ENCODE data around the gene AKTIP.

Gene AKTIP

GRCh38 chr16:53476867-53477266 lies 26.1 kb downstream of the AKTIP start:
- no peak for FAIRE-seq

GRCh38 chr16:53465606-53466280 lies 37.3 kb downstream of the AKTIP start:
- no peak for FAIRE-seq

- no peak for FAIRE-seq
These were observed 44.4 kb downstream of the AKTIP start for GRCh38 chr16:53458635-53459034.

- no peak for FAIRE-seq
These were observed 45.3 kb downstream of the AKTIP start for GRCh38 chr16:53457670-53458069.

- FAIRE-seq = no peak
These were observed 46.4 kb downstream of the AKTIP start for GRCh38 chr16:53456625-53457024.

- FAIRE-seq = no peak
These were observed 49.1 kb downstream of the AKTIP start for GRCh38 chr16:53453928-53454327.

GRCh38 chr16:53449816-53450517 lies 53.0 kb downstream of the AKTIP start:
- FAIRE-seq = no peak

- FAIRE-seq = no peak
These were observed 56.9 kb downstream of the AKTIP start for GRCh38 chr16:53446090-53446489.

- no peak for FAIRE-seq
These were observed 57.5 kb downstream of the AKTIP start for GRCh38 chr16:53445534-53445933.
